H1 (cell line): ENCODE measurements around the gene PBX2. TPM values are rescaled to one million over a fixed set of nuclear protein-coding genes. Genes with fewer than 3 reads are reported as not detected.
A peak's percentile ranks its signal among the peaks of the same experiment; 100 is the strongest.

Source experiments
- CTCF ChIA-PET: fragments of 300-600 bp; sonication (Branson Sonifier 250); formaldehyde crosslinking; loops from one replicate; lab custom pipeline; 2021; ENCODE audit not compliant: partially characterized antibody; lab: Charles Lee
- POLR2A ChIA-PET: fragments of 300-600 bp; sonication (Branson Sonifier 250); formaldehyde crosslinking; loops from one replicate; lab custom pipeline; 2021; ENCODE audit warnings: inconsistent platforms; ENCODE audit not compliant: partially characterized antibody; lab: Charles Lee
- DNase-seq, 2 experiments: peaks; one replicate each; pipeline versions ENCODE4 v3.0.0 to v3.0.0-alpha.2; 2010 to 2022; ENCODE audit warnings: low spot score in 2 of 2, low read depth in 1 of 2, mixed read lengths in 1 of 2
- FAIRE-seq: peaks from 2 replicates; lab custom pipeline; 2011; peaks lifted over from hg19 to GRCh38; lab: Jason Lieb, UNC
- H2AFZ ChIP-seq: 2 replicates; pipeline ENCODE4 v1.8.1; 2012; ENCODE audit warnings: low read length, inconsistent platforms
- H2AK5ac ChIP-seq: 2 replicates; pipeline ENCODE4 v1.6.1; 2013; ENCODE audit warnings: low read depth, low read length
- H2BK120ac ChIP-seq: replicated peaks from 2 replicates; pipeline ENCODE3; 2013; ENCODE audit warnings: low read depth, low read length, inconsistent platforms
- H2BK12ac ChIP-seq: 2 replicates; pipeline ENCODE4 v1.6.1; 2013; ENCODE audit warnings: low read depth, low read length
- H2BK15ac ChIP-seq: 2 replicates; pipeline ENCODE4 v1.6.1; 2013; ENCODE audit warnings: low read length
- H2BK20ac ChIP-seq: 2 replicates; pipeline ENCODE4 v1.6.1; 2013; ENCODE audit warnings: low read length
- H2BK5ac ChIP-seq: 2 replicates; pipeline ENCODE4 v1.6.1; 2013; ENCODE audit warnings: low read depth, low read length
- H3K14ac ChIP-seq: 2 replicates; pipeline ENCODE4 v1.6.1; 2013; ENCODE audit warnings: inconsistent platforms; ENCODE audit not compliant: insufficient read length
- H3K18ac ChIP-seq: 2 replicates; pipeline ENCODE4 v1.6.1; 2013; ENCODE audit warnings: low read length; ENCODE audit errors: extremely low read depth
- H3K23ac ChIP-seq: 2 replicates; pipeline ENCODE4 v1.6.1; 2013; ENCODE audit warnings: inconsistent platforms; ENCODE audit not compliant: insufficient read length
- H3K23me2 ChIP-seq: 2 replicates; pipeline ENCODE4 v1.6.1; 2013; ENCODE audit warnings: low read depth, low read length
- H3K27ac ChIP-seq: 2 replicates; pipeline ENCODE4 v1.6.1; 2011; ENCODE audit warnings: low read depth, low read length, inconsistent platforms
- H3K27me3 ChIP-seq, 4 experiments: replicated peaks in 1 of 4; 1 replicate in 1 of 4; 2 replicates in 3 of 4; pipeline versions ENCODE4 v1.6.1 to v1.8.1; 2011 to 2013; ENCODE audit warnings: low read length in 3 of 4, mild to moderate bottlenecking in 3 of 4, inconsistent platforms in 2 of 4, mixed read lengths in 2 of 4, moderate library complexity in 1 of 4; ENCODE audit not compliant: control insufficient read depth in 3 of 4, insufficient read depth in 3 of 4; ENCODE audit errors: extremely low read depth in 1 of 4
- H3K36me3 ChIP-seq, 4 experiments: 2 replicates each; pipeline versions ENCODE4 v1.6.1 to v1.8.1; 2011 to 2013; ENCODE audit warnings: mild to moderate bottlenecking in 4 of 4, low read length in 3 of 4, moderate library complexity in 2 of 4, control low read depth in 1 of 4, inconsistent platforms in 1 of 4; ENCODE audit not compliant: insufficient read depth in 4 of 4, control insufficient read depth in 2 of 4
- H3K4ac ChIP-seq: replicated peaks from 2 replicates; pipeline ENCODE3; 2013; ENCODE audit warnings: low read length, low read depth, mixed read lengths, inconsistent platforms; ENCODE audit not compliant: insufficient read length
- H3K4me1 ChIP-seq, 4 experiments: replicated peaks in 1 of 4; 1 replicate in 1 of 4; 2 replicates in 3 of 4; pipeline versions ENCODE4 v1.6.1 to v1.8.1; 2011 to 2013; ENCODE audit warnings: low read length in 3 of 4, inconsistent platforms in 2 of 4, mixed read lengths in 1 of 4; ENCODE audit not compliant: insufficient read depth in 4 of 4, control insufficient read depth in 3 of 4
- H3K4me2 ChIP-seq, 2 experiments: 2 replicates each; pipeline versions ENCODE4 v1.6.1 to v1.8.1; 2011 to 2013; ENCODE audit warnings: low read depth in 2 of 2, low read length in 2 of 2, control low read depth in 1 of 2, inconsistent platforms in 1 of 2, mild to moderate bottlenecking in 1 of 2; ENCODE audit not compliant: insufficient read depth in 1 of 2
- H3K4me3 ChIP-seq, 4 experiments: fragments of 200-600, 300-600 bp in 1 of 4; sonication (generic), shearing (Covaris generic), sonication (Bioruptor Twin) in 1 of 4; 2 replicates each; pipeline versions ENCODE4 v1.5.1 to v1.8.1; 2011 to 2016; ENCODE audit warnings: low read length in 4 of 4, low read depth in 3 of 4, control low read depth in 2 of 4, inconsistent platforms in 2 of 4, mild to moderate bottlenecking in 2 of 4, mixed read lengths in 1 of 4, moderate library complexity in 1 of 4; ENCODE audit not compliant: insufficient read depth in 2 of 4; ENCODE audit errors: extremely low read depth in 1 of 4
- H3K56ac ChIP-seq: replicated peaks from 2 replicates; pipeline ENCODE3; 2013; ENCODE audit warnings: low read depth, mild to moderate bottlenecking, mixed read lengths, low read length, inconsistent platforms; ENCODE audit not compliant: insufficient read length
- H3K79me1 ChIP-seq: 2 replicates; pipeline ENCODE4 v1.6.1; 2013; ENCODE audit warnings: low read depth, low read length, control low read depth
- H3K79me2 ChIP-seq, 2 experiments: 2 replicates each; pipeline versions ENCODE4 v1.6.1 to v1.8.1; 2012 to 2013; ENCODE audit warnings: low read length in 2 of 2, mild to moderate bottlenecking in 2 of 2, inconsistent platforms in 1 of 2; ENCODE audit not compliant: insufficient read depth in 2 of 2, control insufficient read depth in 1 of 2
- H3K9ac ChIP-seq, 4 experiments: replicated peaks in 1 of 4; 1 replicate in 1 of 4; 2 replicates in 3 of 4; pipeline versions ENCODE4 v1.6.1 to v1.8.1; 2011 to 2013; ENCODE audit warnings: low read depth in 3 of 4, low read length in 3 of 4, control low read depth in 2 of 4, mild to moderate bottlenecking in 2 of 4, moderate library complexity in 2 of 4, inconsistent platforms in 1 of 4; ENCODE audit errors: extremely low read depth in 1 of 4
- H3K9me3 ChIP-seq, 2 experiments: 2 replicates each; pipeline versions ENCODE4 v1.6.1 to v1.8.1; 2012 to 2013; ENCODE audit warnings: mild to moderate bottlenecking in 2 of 2, moderate library complexity in 2 of 2, control low read depth in 1 of 2, inconsistent platforms in 1 of 2, low read depth in 1 of 2, low read length in 1 of 2, mixed read lengths in 1 of 2; ENCODE audit not compliant: insufficient read depth in 2 of 2
- H4K20me1 ChIP-seq, 2 experiments: replicated peaks in 1 of 2; 2 replicates each; pipeline versions ENCODE3 to v1.8.1; 2011 to 2013; ENCODE audit warnings: inconsistent platforms in 2 of 2, low read length in 2 of 2, mild to moderate bottlenecking in 1 of 2; ENCODE audit not compliant: insufficient read depth in 2 of 2, control insufficient read depth in 1 of 2
- H4K5ac ChIP-seq: 2 replicates; pipeline ENCODE4 v1.6.1; 2013; ENCODE audit warnings: low read length, low read depth, mixed read lengths, inconsistent platforms; ENCODE audit not compliant: insufficient read length
- H4K8ac ChIP-seq: 2 replicates; pipeline ENCODE4 v1.8.0; 2013; ENCODE audit warnings: mild to moderate bottlenecking, moderate library complexity, low read length, inconsistent platforms; ENCODE audit not compliant: insufficient read depth; ENCODE audit errors: extremely low read depth
- H4K91ac ChIP-seq: replicated peaks from 2 replicates; pipeline ENCODE3; 2013; ENCODE audit warnings: low read length, mixed read lengths, inconsistent platforms; ENCODE audit not compliant: insufficient read length
- CHD1 ChIP-seq: IDR thresholded peaks from 2 replicates; pipeline ENCODE4 v1.6.1; 2012; ENCODE audit warnings: low read depth, low read length, improper control_type of control experiment
- CTCF ChIP-seq, 3 experiments: IDR thresholded peaks; 1 replicate in 2 of 3; 2 replicates in 1 of 3; pipeline versions ENCODE4 v1.5.1 to v1.6.1; 2011; ENCODE audit warnings: low read length in 3 of 3, mild to moderate bottlenecking in 3 of 3, inconsistent platforms in 2 of 3, low read depth in 1 of 3, moderate library complexity in 1 of 3; ENCODE audit not compliant: insufficient read depth in 1 of 3; ENCODE audit errors: control extremely low read depth in 1 of 3
- EZH2 ChIP-seq: fragments of 200-600 bp; sonication (generic); IDR thresholded peaks from 2 replicates; pipeline ENCODE4 v1.7.1; 2012; ENCODE audit warnings: low read depth, mild to moderate bottlenecking, moderate library complexity, low read length, inconsistent platforms; ENCODE audit not compliant: severe bottlenecking
- PHF8 ChIP-seq: fragments of 200-600 bp; sonication (generic); conservative IDR thresholded peaks from 2 replicates; pipeline ENCODE4 v1.7.1; 2012; ENCODE audit warnings: low read depth, mild to moderate bottlenecking, inconsistent platforms, low read length, moderate library complexity
- RAD21 ChIP-seq, 2 experiments: IDR thresholded peaks in 1 of 2; conservative IDR thresholded peaks in 1 of 2; 2 replicates each; pipeline ENCODE4 v1.6.1; 2011; ENCODE audit warnings: low read depth in 2 of 2, low read length in 2 of 2, improper control_type of control experiment in 1 of 2, inconsistent platforms in 1 of 2, mild to moderate bottlenecking in 1 of 2, moderate library complexity in 1 of 2
- SAP30 ChIP-seq: fragments of 300-600 bp; sonication (generic); IDR thresholded peaks from 2 replicates; pipeline ENCODE4 v1.7.1; 2012; ENCODE audit warnings: low read length, moderate library complexity, mild to moderate bottlenecking, inconsistent platforms; ENCODE audit not compliant: insufficient read depth, insufficient replicate concordance
- SIN3A ChIP-seq, 2 experiments: IDR thresholded peaks in 1 of 2; conservative IDR thresholded peaks in 1 of 2; 2 replicates each; pipeline ENCODE4 v1.6.1; 2011 to 2012; ENCODE audit warnings: low read length in 2 of 2, improper control_type of control experiment in 1 of 2, low read depth in 1 of 2, mild to moderate bottlenecking in 1 of 2
- SP1 ChIP-seq: IDR thresholded peaks from 2 replicates; pipeline ENCODE4 v1.6.1; 2011; ENCODE audit warnings: low read depth, low read length
- TAF1 ChIP-seq: IDR thresholded peaks from 2 replicates; pipeline ENCODE4 v1.6.1; 2011; ENCODE audit warnings: mild to moderate bottlenecking, low read depth, low read length
- TBP ChIP-seq: IDR thresholded peaks from 2 replicates; pipeline ENCODE4 v1.6.1; 2011; ENCODE audit warnings: low read depth, low read length, improper control_type of control experiment
- WGBS, 2 experiments: shearing (Covaris generic) in 1 of 2; methylation state at CpG; one replicate each; pipeline versions ENCODE4 v1.1.6 to v1.1.7; 2013 to 2015; ENCODE audit warnings: low lambda C conversion rate in 2 of 2, mixed read lengths in 2 of 2, inconsistent platforms in 1 of 2, low coverage in 1 of 2, missing lambda C conversion rate in 1 of 2; ENCODE audit not compliant: insufficient replicate concordance in 2 of 2, insufficient coverage in 1 of 2, insufficient read length in 1 of 2; ENCODE audit errors: extremely low coverage in 1 of 2, missing lambda C conversion rate in 1 of 2; 5-methylcytosine and 5-hydroxymethylcytosine counted together
- polyA plus RNA-seq, 7 experiments: library from polyadenylated mRNA; depleted of rRNA in 3 of 7; stranded (reverse) in 5 of 7; unstranded in 2 of 7; fragments of >200 nt in 5 of 7; fragments of 200-250 nt in 2 of 7; gene quantifications; 1 replicate in 5 of 7; 2 replicates in 1 of 7; 4 replicates in 1 of 7; pipeline versions ENCODE4 v1.2.1 to v1.2.3, GENCODE V29; 2011 to 2013; ENCODE audit warnings: missing spikeins in 2 of 7, mixed read lengths in 2 of 7
- total RNA-seq: library from RNA; stranded (reverse); fragmentation: NEBNext Ultra II Directional; extraction: Animal tissue kit (Norgen Biotek cat#: 25700); gene quantifications from 2 replicates; pipeline ENCODE4 v1.2.1, GENCODE V29; 2021

PBX2 gene
- total and polyA plus RNA-seq, 2 of the 8 experiments (the other 6 are each of a cell fraction or from before 2014, with no cell fraction given), result 102 to 130 TPM

DNA sequence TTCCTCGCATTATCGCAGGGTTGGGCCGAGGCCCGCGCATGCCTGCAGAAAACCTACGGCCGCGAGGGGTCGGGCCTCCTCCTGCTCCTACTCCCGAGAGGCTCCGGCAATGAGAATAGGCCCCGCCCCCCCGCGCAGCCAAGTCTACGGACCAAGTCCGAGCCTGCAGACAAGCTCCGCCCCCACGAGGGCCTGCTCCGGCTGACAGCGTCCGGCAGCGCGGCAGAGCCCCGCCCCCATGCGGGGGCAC lies 5.6 kb upstream of the PBX2 start:
- H3K14ac ChIP-seq, result no peak overlapping the region
- FAIRE-seq, result no peak
- no peak overlapping the region for H2AK5ac ChIP-seq
- H4K91ac ChIP-seq, result no peak overlapping the region
- H2BK15ac ChIP-seq, result no peak overlapping the region
- H3K56ac ChIP-seq, result no peak overlapping the region
- H4K5ac ChIP-seq, result no peak overlapping the region
- no peak overlapping the region for H3K23ac ChIP-seq
- H2BK120ac ChIP-seq, result no peak overlapping the region
- peak overlapping the region; percentile 86; the same call in 1 of the 2 replicates for H3K27ac ChIP-seq
- DNase-seq, result peak; percentile 100
- peak overlapping the region; percentile 98 for H2BK5ac ChIP-seq
- ChIA-PET CTCF (interaction anchor here (0.6 to 1.3 kb wide), 9 partner anchors 16 to 521 kb away, joined by 3 to 5 read pairs (median 3); partner anchors contain the start of gene PRRT1), POLR2A (interaction anchor here (0.6 to 13.3 kb wide), 17 partner anchors 10 to 776 kb away, joined by 3 to 194 read pairs (median 4); partner anchors contain the start of genes AGPAT1, ATF6B, DXO and FKBPL)
- peaks cover 7% of the 10 kb centered on the region; the same call in 1 of the 2 replicates for H3K23me2 ChIP-seq
- H3K79me1 ChIP-seq, result no peaks in the 10 kb centered on the region; the same call in 1 of the 2 replicates
- no peaks in the 10 kb centered on the region for H4K20me1 ChIP-seq
- no peaks in the 10 kb centered on the region for H3K9me3 ChIP-seq
- H3K4ac ChIP-seq, result no peak overlapping the region
- no peak overlapping the region for H4K8ac ChIP-seq
- no peak overlapping the region for H2BK12ac ChIP-seq
- H3K9ac ChIP-seq, result peak overlapping the region in 2 of 4 experiments; percentile 94 to 98; a peak in 3 of 7 replicates
- whole genome bisulfite sequencing, 2 experiments, result 0% methylated on average over 12 of the region's 25 CpGs; no CpG with 5 or more reads in 1 of the 2 experiments
- H3K4me3 ChIP-seq, result peak overlapping the region in 3 of 4 experiments; percentile 66 to 97 (median 79); a peak in 6 of 8 replicates
- no peaks in the 10 kb centered on the region; a peak in 1 of 4 replicates for H3K79me2 ChIP-seq
- H3K27me3 ChIP-seq, result no peaks in the 10 kb centered on the region
- H3K4me2 ChIP-seq, result peak overlapping the region; percentile 89 to 97; a peak in 3 of 4 replicates
- no peak overlapping the region for H2AFZ ChIP-seq
- H3K4me1 ChIP-seq, result peaks cover 8 to 40% (median 24%) of the 10 kb centered on the region in 4 experiments
- no peak overlapping the region for H3K18ac ChIP-seq
- H3K36me3 ChIP-seq, result no peaks in the 10 kb centered on the region
- no peak overlapping the region for H2BK20ac ChIP-seq
- TF ChIP-seq SAP30 (no peak), RAD21 (IDR thresholded peaks at IDR 0.05 in 1 of 2, conservative IDR thresholded peaks at IDR 0.05 in 1 of 2; ENCODE audit: low read depth in 2 of 2, low read length in 2 of 2) (peak in 1 of 2 experiments; percentile 37; a peak in 2 of 4 replicates), EZH2 (no peak), PHF8 (no peak), CHD1 (no peak), TBP (no peak), SIN3A (conservative IDR thresholded peaks at IDR 0.05 in 1 of 2, IDR thresholded peaks at IDR 0.05 in 1 of 2; ENCODE audit: low read depth in 1 of 2, low read length in 2 of 2) (peak in 1 of 2 experiments; percentile 53; a peak in 2 of 4 replicates), TAF1 (no peak; the same call in 1 of the 2 replicates), CTCF (IDR thresholded peaks at IDR 0.05; ENCODE audit: control extremely low read depth in 1 of 3, insufficient read depth in 1 of 3, low read depth in 1 of 3, low read length in 3 of 3) (peak in 2 of 3 experiments; percentile 21 to 66; a peak in 2 of 4 replicates), SP1 (no peak; the same call in none of the 2 replicates)
